GM15510 (cell line): ENCODE results near the gene ELAC2.

ENCODE experiments used
- POLR2A ChIP-seq: IDR thresholded peaks from 3 replicates; pipeline ENCODE4 v1.6.1; 2011; ENCODE audit warnings: borderline replicate concordance; ENCODE audit not compliant: insufficient read length; ENCODE audit errors: extremely low read depth

The ELAC2 gene

GRCh38 chr17:13030459-13031300, 12.9 kb upstream of the ELAC2 start:
- TF ChIP-seq POLR2A = no peak

GRCh38 chr17:13030056-13030455, 12.2 kb upstream of the ELAC2 start:
- TF ChIP-seq POLR2A = no peak

- TF ChIP-seq POLR2A = no peak
These were observed 11.5 kb upstream of the ELAC2 start for GRCh38 chr17:13029340-13029739.

GRCh38 chr17:13027246-13027645, 9.4 kb upstream of the ELAC2 start:
- TF ChIP-seq POLR2A = no peak

GRCh38 chr17:13025687-13026086, 7.9 kb upstream of the ELAC2 start:
- TF ChIP-seq POLR2A = no peak

GRCh38 chr17:13025258-13025627, 7.4 kb upstream of the ELAC2 start:
- TF ChIP-seq POLR2A = no peak

GRCh38 chr17:13024526-13025257, 6.9 kb upstream of the ELAC2 start:
- TF ChIP-seq POLR2A = no peak

- TF ChIP-seq POLR2A = no peak
These were observed 6.2 kb upstream of the ELAC2 start for GRCh38 chr17:13024016-13024415.

GRCh38 chr17:13016881-13017654, 759 bp downstream of the ELAC2 start:
- TF ChIP-seq POLR2A = no peak

GRCh38 chr17:13014801-13015200, 3.0 kb downstream of the ELAC2 start:
- TF ChIP-seq POLR2A = no peak

GRCh38 chr17:13010959-13011358, 6.9 kb downstream of the ELAC2 start:
- no peak for TF ChIP-seq POLR2A

- no peak for TF ChIP-seq POLR2A
These were observed 9.4 kb downstream of the ELAC2 start for GRCh38 chr17:13008461-13008860.

GRCh38 chr17:13005530-13005929, 12.3 kb downstream of the ELAC2 start:
- TF ChIP-seq POLR2A = no peak

- TF ChIP-seq POLR2A = no peak
These were observed 13.5 kb downstream of the ELAC2 start for GRCh38 chr17:13004336-13004735.

GRCh38 chr17:13003927-13004326, 13.9 kb downstream of the ELAC2 start:
- no peak for TF ChIP-seq POLR2A
